GM12872 (cell line): Measurements from ENCODE around the gene SLC22A17.

Source experiments
- TF ChIP-seq, protein P1 (sequence below): IDR thresholded peaks from 3 replicates; pipeline ENCODE4 v1.5.1; 2011; ENCODE audit warnings: low read depth, mild to moderate bottlenecking, low read length, moderate library complexity; ENCODE audit not compliant: insufficient read depth

The SLC22A17 gene

DNA sequence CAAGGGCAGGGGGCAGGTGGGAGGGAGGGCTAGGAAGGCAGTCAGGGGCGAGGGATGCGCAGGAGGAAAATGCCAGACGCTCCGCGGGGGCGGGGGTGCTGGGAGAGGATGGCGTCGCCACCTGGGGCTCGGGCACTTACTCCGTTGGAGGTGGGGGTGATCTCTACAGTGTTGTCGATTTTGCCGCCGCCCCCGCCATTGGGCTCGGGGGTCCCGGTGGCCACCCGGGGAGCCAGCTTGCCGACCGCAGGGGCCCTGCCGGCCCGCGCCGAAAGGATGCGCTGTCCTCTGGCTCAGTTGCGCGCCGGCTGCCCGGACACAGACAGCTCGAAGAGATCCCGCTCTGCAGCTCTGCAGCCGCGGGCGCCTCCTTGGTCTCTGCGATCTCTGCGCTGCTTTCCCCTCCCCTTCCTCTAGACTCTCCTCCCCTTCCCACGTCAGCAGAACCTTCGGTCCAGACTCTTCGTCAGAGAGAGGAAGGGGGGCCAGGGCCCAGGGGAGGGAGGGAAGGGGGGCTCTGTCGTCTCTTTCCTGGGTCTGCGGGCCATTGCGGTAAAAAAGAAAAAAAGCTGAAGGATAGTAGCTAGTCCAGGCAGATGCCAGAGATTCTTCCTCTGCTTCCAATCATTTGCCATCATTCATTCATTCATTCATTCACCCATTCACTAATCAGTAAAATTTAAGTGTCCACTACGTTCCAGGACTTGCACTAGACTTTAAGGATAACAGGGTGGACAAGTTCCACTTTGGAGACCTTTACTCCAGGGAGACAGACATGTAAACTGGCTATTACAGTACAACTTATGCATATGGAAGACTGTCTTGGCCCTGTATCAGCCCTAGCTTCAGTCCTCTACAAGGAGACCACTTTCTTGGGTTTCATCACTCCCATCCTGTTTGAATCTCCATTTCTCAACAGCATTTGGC, at the start of gene SLC22A17:
TSS of gene SLC22A17 (minus strand) at position 382 of the 927 bp plus-strand sequence.
- TF ChIP-seq, protein P1, sequence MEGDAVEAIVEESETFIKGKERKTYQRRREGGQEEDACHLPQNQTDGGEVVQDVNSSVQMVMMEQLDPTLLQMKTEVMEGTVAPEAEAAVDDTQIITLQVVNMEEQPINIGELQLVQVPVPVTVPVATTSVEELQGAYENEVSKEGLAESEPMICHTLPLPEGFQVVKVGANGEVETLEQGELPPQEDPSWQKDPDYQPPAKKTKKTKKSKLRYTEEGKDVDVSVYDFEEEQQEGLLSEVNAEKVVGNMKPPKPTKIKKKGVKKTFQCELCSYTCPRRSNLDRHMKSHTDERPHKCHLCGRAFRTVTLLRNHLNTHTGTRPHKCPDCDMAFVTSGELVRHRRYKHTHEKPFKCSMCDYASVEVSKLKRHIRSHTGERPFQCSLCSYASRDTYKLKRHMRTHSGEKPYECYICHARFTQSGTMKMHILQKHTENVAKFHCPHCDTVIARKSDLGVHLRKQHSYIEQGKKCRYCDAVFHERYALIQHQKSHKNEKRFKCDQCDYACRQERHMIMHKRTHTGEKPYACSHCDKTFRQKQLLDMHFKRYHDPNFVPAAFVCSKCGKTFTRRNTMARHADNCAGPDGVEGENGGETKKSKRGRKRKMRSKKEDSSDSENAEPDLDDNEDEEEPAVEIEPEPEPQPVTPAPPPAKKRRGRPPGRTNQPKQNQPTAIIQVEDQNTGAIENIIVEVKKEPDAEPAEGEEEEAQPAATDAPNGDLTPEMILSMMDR = no peak

DNA sequence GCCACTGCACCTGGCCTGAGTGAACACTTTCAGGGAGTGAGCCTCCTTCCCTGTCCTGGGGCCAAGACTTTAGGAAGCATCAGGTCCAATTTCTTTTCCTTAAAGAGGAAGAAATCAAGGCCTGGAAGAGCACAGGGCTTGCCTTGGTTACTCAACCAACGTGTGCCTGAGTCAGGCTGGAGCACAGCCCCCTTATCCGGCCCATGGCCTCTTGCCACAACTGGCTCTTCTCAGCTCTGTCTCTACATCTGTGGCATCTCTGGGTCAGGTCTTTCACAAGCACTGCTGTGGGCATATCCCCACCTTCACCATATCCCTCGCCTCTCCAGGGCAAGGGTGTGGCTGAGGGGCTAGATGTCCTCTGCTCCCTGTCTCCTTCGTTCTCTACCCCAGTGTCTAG, 48.6 kb upstream of the SLC22A17 start:
- TF ChIP-seq, protein P1 = no peak

DNA sequence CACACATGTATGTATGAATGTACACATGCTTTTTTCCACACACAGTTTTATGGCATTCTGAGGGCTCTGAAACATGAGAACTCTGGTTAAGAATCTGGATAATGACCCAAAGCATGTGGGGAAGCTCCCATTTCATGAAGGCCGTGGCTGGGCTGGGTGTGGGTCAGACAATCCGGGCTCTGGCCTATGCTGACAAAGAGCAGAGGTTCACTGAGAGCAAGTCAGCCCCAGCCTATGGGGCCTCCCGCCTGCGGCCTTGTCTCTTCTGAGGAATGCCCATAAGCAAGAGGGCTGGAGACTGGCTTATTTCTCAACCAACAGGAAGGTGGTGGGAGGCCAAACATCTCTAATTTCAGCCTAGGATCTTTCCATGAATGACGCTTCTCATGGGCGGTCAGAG, 46.9 kb upstream of the SLC22A17 start:
- TF ChIP-seq, protein P1 = no peak

DNA sequence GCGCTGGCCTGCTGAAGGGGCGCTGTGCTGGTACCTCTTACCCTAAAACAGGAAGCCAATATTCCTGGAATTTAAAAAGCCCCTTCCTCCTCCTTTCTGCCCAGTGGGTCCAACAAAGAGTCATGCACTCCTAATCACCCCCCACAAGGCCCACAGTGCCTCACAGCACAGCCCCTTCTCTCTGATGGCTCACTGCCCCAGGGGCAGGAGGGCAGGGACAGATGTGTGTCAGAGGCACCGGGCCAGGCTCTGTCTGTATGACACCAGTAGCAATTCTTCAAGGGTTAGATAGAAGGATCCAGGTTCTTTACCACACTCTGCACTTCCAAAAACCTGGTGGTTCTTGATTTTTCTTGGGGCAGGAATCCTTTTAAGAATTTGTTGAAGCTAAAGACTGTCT, 46.4 kb upstream of the SLC22A17 start:
- TF ChIP-seq, protein P1 = no peak

DNA sequence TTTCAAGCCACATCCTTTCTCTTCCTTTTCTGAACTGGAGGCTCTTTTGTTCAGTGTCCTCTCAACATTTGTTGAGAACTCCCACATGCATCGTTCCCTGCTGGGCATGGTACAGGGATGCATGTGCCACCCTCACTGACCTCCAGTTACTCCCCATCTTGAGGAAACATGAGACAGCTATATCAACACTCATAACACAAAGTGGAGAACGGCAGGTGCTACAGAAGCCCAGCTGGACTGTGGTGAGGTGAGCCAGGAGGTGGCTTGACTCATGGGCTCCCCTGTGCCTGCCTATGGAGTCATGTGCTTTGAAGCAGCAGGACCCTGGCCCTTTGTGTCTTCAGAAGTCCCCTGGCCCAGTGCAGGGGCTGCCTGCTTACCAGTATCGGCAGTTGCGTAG, 45.7 kb upstream of the SLC22A17 start:
- TF ChIP-seq, protein P1 = no peak

DNA sequence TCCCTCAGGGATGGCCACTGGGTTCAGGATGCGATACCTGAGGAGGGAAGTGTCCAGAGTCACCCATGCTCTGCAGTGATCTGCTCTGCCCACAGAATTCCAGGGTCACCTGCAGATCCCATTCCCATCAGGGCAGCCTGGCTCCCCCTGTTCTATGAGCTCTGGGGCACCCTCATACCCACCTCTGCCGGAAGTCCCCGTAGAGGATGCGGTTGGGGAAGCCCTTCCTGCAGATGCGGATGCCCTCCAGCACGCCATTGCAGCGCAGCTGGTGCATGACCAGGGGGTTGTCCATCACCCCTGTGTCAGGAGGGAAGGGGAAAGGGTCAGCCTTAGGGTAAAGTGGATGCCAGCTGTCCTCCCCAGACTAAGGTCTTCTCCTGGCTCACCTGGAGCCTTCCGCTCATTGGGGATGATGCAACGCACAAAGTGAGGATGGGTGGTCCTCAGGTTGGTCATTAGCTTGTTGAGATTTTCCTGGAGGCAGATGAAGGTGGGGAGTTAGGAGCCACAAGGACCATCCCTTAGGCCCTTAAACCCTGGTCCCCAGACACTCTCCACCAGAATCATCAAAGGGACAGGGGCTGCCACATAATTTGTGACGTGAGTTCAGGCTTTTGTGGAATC, 44.2 kb upstream of the SLC22A17 start:
- TF ChIP-seq, protein P1 = no peak

DNA sequence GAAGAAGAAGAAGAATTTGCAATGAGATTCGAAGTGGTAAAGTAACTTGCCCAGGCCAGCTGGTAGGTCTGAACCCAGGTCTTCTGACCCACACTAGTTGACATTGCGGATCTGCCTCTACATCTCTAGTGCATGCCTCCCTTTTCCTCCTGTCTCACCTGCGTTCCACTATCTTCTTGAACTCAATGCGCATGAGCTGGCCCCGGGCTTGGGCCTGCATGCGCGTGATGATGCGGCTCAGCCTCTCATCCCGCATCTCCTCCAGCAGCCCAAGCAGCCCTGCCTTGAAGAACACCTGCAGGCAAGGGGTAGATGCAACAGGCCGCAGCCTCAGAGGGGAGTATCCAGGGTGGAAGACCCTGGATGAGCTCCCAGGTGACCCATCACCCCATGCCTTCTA, 43.4 kb upstream of the SLC22A17 start:
- TF ChIP-seq, protein P1 = no peak
